HepG2 (cell line): Measurements from ENCODE around the gene RPUSD4. TPM values are rescaled to one million over a fixed set of nuclear protein-coding genes. Genes with fewer than 3 reads are reported as not detected.

Source experiments
- AGO2 ChIP-seq: fragments of 200-400 bp; formaldehyde crosslinking; optimal IDR thresholded peaks from 2 replicates; pipeline ENCODE3; 2017; ENCODE audit warnings: mild to moderate bottlenecking, low read depth, low read length, moderate library complexity
- BORCS8-MEF2B ChIP-seq: sonication (generic); formaldehyde crosslinking; IDR thresholded peaks from 2 replicates; pipeline ENCODE4 v1.8.0; 2022; ENCODE audit warnings: mild to moderate bottlenecking, missing genetic modification reagents
- CHCHD3 ChIP-seq: sonication (generic); formaldehyde crosslinking; IDR thresholded peaks from 2 replicates; pipeline ENCODE4 v1.8.0; 2022; ENCODE audit warnings: mild to moderate bottlenecking, missing genetic modification reagents, moderate library complexity
- GMEB2 ChIP-seq: IDR thresholded peaks from 2 replicates; pipeline ENCODE4 v1.6.1; 2016; ENCODE audit warnings: missing biosample characterization, missing genetic modification reagents, low read depth
- GZF1 ChIP-seq: sonication (generic); formaldehyde crosslinking; IDR thresholded peaks from 2 replicates; pipeline ENCODE4 v1.5.1; 2020; ENCODE audit warnings: mild to moderate bottlenecking, missing genetic modification reagents
- ISL2 ChIP-seq: sonication (generic); formaldehyde crosslinking; IDR thresholded peaks from 2 replicates; pipeline ENCODE4 v1.5.0; 2020; ENCODE audit warnings: missing genetic modification reagents
- MED13 ChIP-seq: sonication (generic); formaldehyde crosslinking; IDR thresholded peaks from 2 replicates; pipeline ENCODE4 v1.5.0; 2020; ENCODE audit warnings: missing genetic modification reagents
- PATZ1 ChIP-seq: sonication (generic); formaldehyde crosslinking; IDR thresholded peaks from 2 replicates; pipeline ENCODE4 v1.4.0; 2020; ENCODE audit warnings: missing genetic modification reagents
- RBFOX2 ChIP-seq: fragments of 200-400 bp; formaldehyde crosslinking; IDR thresholded peaks from 2 replicates; pipeline ENCODE4 v1.6.1; 2017; ENCODE audit warnings: low read depth, mild to moderate bottlenecking, low read length
- SAP130 ChIP-seq: IDR thresholded peaks from 2 replicates; pipeline ENCODE4 v1.6.1; 2016; ENCODE audit warnings: low read depth
- SNAPC4 ChIP-seq: sonication (generic); formaldehyde crosslinking; IDR thresholded peaks from 2 replicates; pipeline ENCODE4 v1.4.0; 2020; ENCODE audit warnings: mild to moderate bottlenecking, missing genetic modification reagents
- SYNCRIP ChIP-seq: fragments of 200-400 bp; formaldehyde crosslinking; IDR thresholded peaks from 2 replicates; pipeline ENCODE4 v1.6.1; 2018; ENCODE audit warnings: mild to moderate bottlenecking, low read depth, low read length; ENCODE audit not compliant: insufficient read depth
- ZBTB14 ChIP-seq: sonication (generic); formaldehyde crosslinking; IDR thresholded peaks from 2 replicates; pipeline ENCODE4 v1.4.0; 2020; ENCODE audit warnings: missing genetic modification reagents
- ZBTB7B ChIP-seq: sonication (generic); formaldehyde crosslinking; IDR thresholded peaks from 2 replicates; pipeline ENCODE4 v1.4.0; 2020; ENCODE audit warnings: missing genetic modification reagents
- ZFP90 ChIP-seq: sonication (generic); formaldehyde crosslinking; IDR thresholded peaks from 2 replicates; pipeline ENCODE4 v1.8.0; 2022; ENCODE audit warnings: missing genetic modification reagents, mild to moderate bottlenecking, inconsistent platforms, borderline replicate concordance
- ZNF225 ChIP-seq: sonication (generic); formaldehyde crosslinking; IDR thresholded peaks from 2 replicates; pipeline ENCODE4 v1.4.0; 2020; ENCODE audit warnings: mild to moderate bottlenecking, missing genetic modification reagents
- ZNF678 ChIP-seq: sonication (generic); formaldehyde crosslinking; IDR thresholded peaks from 2 replicates; pipeline ENCODE4 v1.4.0; 2020; ENCODE audit warnings: mild to moderate bottlenecking, missing genetic modification reagents
- ZNF709 ChIP-seq: sonication (generic); formaldehyde crosslinking; IDR thresholded peaks from 2 replicates; pipeline ENCODE4 v1.5.0; 2020; ENCODE audit warnings: mild to moderate bottlenecking, missing genetic modification reagents
- ZNF746 ChIP-seq: sonication (generic); formaldehyde crosslinking; IDR thresholded peaks from 2 replicates; pipeline ENCODE4 v1.8.0; 2022; ENCODE audit warnings: mild to moderate bottlenecking, missing genetic modification reagents
- polyA plus RNA-seq, 8 experiments: library from polyadenylated mRNA; depleted of rRNA in 3 of 8; stranded (reverse) in 7 of 8; unstranded in 1 of 8; fragments of >200 nt; fragmentation: Illumina TruSeq in 4 of 8; extraction: Trizol in 4 of 8; gene quantifications; 2 replicates each; pipeline versions ENCODE4 v1.2.1 to v1.2.3, GENCODE V29; 2011 to 2016; ENCODE audit warnings: low read depth in 4 of 8, missing spikeins in 1 of 8, mixed read lengths in 1 of 8; ENCODE audit not compliant: insufficient read depth in 1 of 8
- total RNA-seq, 5 experiments: library from RNA; depleted of rRNA; stranded (reverse); fragments of >200 nt; fragmentation: Illumina TruSeq; extraction: Trizol; gene quantifications; 2 replicates each; pipeline ENCODE4 v1.2.3, GENCODE V29; 2016; ENCODE audit warnings: low read depth in 1 of 5

RPUSD4 gene
- total and polyA plus RNA-seq, 2 of the 13 experiments (the other 11 are each of a cell fraction or from before 2014, with no cell fraction given), result 45.0 to 52.9 TPM

- no peak for TF ChIP-seq GMEB2
- peak; percentile 97 for TF ChIP-seq ZFP90
- no peak for TF ChIP-seq MED13
- TF ChIP-seq ZBTB14 (CRISPR knock-in tag), result no peak
- TF ChIP-seq PATZ1 (CRISPR knock-in tag), result peak; percentile 52
- 0 out of 2 replicates have a peak, but pooled peaks have one; percentile 33 for TF ChIP-seq GZF1 (CRISPR knock-in tag)
- peak; percentile 10 for TF ChIP-seq AGO2
- TF ChIP-seq CHCHD3, result 0 out of 2 replicates have a peak, but pooled peaks have one; percentile 52
- TF ChIP-seq ZNF678, result no peak
- peak; percentile 71; the same call in 1 of the 2 replicates for TF ChIP-seq SNAPC4 (CRISPR knock-in tag)
- TF ChIP-seq RBFOX2, result 0 out of 2 replicates have a peak, but pooled peaks have one; percentile 62
- peak; percentile 7; the same call in 1 of the 2 replicates for TF ChIP-seq SAP130
- TF ChIP-seq ZNF709 (CRISPR knock-in tag), result no peak
- TF ChIP-seq ZNF225 (CRISPR knock-in tag), result 0 out of 2 replicates have a peak, but pooled peaks have one; percentile 12
- no peak for TF ChIP-seq SYNCRIP
- TF ChIP-seq ISL2 (CRISPR knock-in tag), result 0 out of 2 replicates have a peak, but pooled peaks have one; percentile 1
- 0 out of 2 replicates have a peak, but pooled peaks have one; percentile 10 for TF ChIP-seq ZBTB7B
- no peak for TF ChIP-seq BORCS8-MEF2B (CRISPR knock-in tag)
- TF ChIP-seq ZNF746, result 0 out of 2 replicates have a peak, but pooled peaks have one; percentile 40
Measured at GRCh38 chr11:126159719-126160344, 51.6 kb downstream of the RPUSD4 start (continued).
